Articular chondrocyte of knee joint (primary cell): ENCODE results near the gene FGF4. TPM values are rescaled to one million over a fixed set of nuclear protein-coding genes. Genes with fewer than 3 reads are reported as not detected.

Experiments
- total RNA-seq: library from RNA; depleted of rRNA; stranded (reverse); fragments of >200 nt; gene quantifications from 2 replicates; pipeline ENCODE4 v1.2.3, GENCODE V29; 2012

FGF4 gene
- not detected in 2 replicates for total RNA-seq

GRCh38 chr11:69775163-69775755 is at the start of gene FGF4:
TSS of gene FGF4 (minus strand) at chr11:69775341. CDS start at chr11:69775084, 257 bp downstream.

GRCh38 chr11:69818603-69819441 is 43.7 kb upstream of the FGF4 start, which contains the start of gene FGF3:
TSS of gene FGF3 (minus strand) at chr11:69819416. CDS start at chr11:69818933, 483 bp downstream.

Other genes with a start within 250 kb of the FGF4 start
- gene CCND1, start 134.2 kb downstream of the FGF4 start, total RNA-seq: 121 and 227 TPM in 2 replicates
- gene LTO1, start 100.0 kb downstream of the FGF4 start, total RNA-seq: 13.0 and 23.7 TPM in 2 replicates
- gene FGF19, start 71.3 kb downstream of the FGF4 start, total RNA-seq: not detected in 2 replicates
- not detected in 2 replicates for gene FGF3, start 44.1 kb upstream of the FGF4 start, total RNA-seq